Ascending aorta (tissue), 2 donors: ENCODE results near the gene CCDC197. TPM values are rescaled to one million over a fixed set of nuclear protein-coding genes. Genes with fewer than 3 reads are reported as not detected.

ENCODE experiments used
- DNase-seq, 2 donors: peaks; one replicate each; pipeline ENCODE4 v3.0.0-alpha.2; 2019; ENCODE audit warnings: low spot score in 2 of 2
- H3K27ac ChIP-seq, 2 donors: fragments of 200-600 bp; sonication (generic); one replicate each; pipeline ENCODE4 v1.5.1; 2016 to 2017; ENCODE audit warnings: mild to moderate bottlenecking in 1 of 2
- H3K27me3 ChIP-seq: fragments of 200-600 bp; sonication (generic); one replicate; pipeline ENCODE4 v1.5.1; 2017
- H3K36me3 ChIP-seq, 2 donors: fragments of 200-600 bp; sonication (generic); one replicate each; pipeline ENCODE4 v1.5.1; 2016
- H3K4me1 ChIP-seq, 2 donors: fragments of 200-600 bp; sonication (generic); one replicate each; pipeline ENCODE4 v1.5.1; 2016 to 2017; ENCODE audit warnings: mild to moderate bottlenecking in 1 of 2
- H3K4me3 ChIP-seq, 2 donors: fragments of 200-600 bp; sonication (generic); one replicate each; pipeline ENCODE4 v1.5.1; 2016 to 2017; ENCODE audit warnings: mild to moderate bottlenecking in 1 of 2
- H3K9me3 ChIP-seq, 2 donors: fragments of 200-600 bp; sonication (generic); one replicate each; pipeline ENCODE4 v1.5.1; 2016
- CTCF ChIP-seq, 3 experiments: fragments of 200-600 bp in 2 of 3; fragments of 450-650 bp in 1 of 3; sonication (generic) in 2 of 3; IDR thresholded peaks; one replicate each; pipeline ENCODE4 v1.5.1; 2016 to 2019; ENCODE audit warnings: antibody characterized with exemption in 3 of 3, mild to moderate bottlenecking in 1 of 3, moderate library complexity in 1 of 3
- intact Hi-C: fragments of 100-400 bp; cut with DNase I; formaldehyde crosslinking; loops from one replicate; pipeline ENCODE4 v1.15.1; 2023
- total RNA-seq: library from RNA; depleted of rRNA; stranded (reverse); fragments of >200 nt; gene quantifications from one replicate; pipeline ENCODE4 v1.1.0, GENCODE V29; 2016

Gene CCDC197
- total RNA-seq, 1 donor from 2014 or later = not detected

- Histone ChIP-seq H3K36me3 (no peaks in the 10 kb centered on the region), H3K9me3 (no peaks in the 10 kb centered on the region), H3K27ac (no peak overlapping the region), H3K4me3 (no peak overlapping the region), H3K4me1 (no peaks in the 10 kb centered on the region), H3K27me3 (no peaks in the 10 kb centered on the region)
- TF ChIP-seq CTCF (IDR thresholded peaks at IDR 0.05) = no peak
- intact Hi-C loops = no loop called here
- DNase-seq = no peak
Measured at GRCh38 chr14:94034886-94035285, 37.8 kb downstream of the CCDC197 start.

- peak; percentile 59 to 84 (median 74) for TF ChIP-seq CTCF (IDR thresholded peaks at IDR 0.05)
- H3K4me3 ChIP-seq = no peak overlapping the region
- no peak overlapping the region for H3K27ac ChIP-seq
- intact Hi-C loops = loop anchor here (1.0 kb wide), 2 partner anchors 100 to 144 kb away; no protein-coding TSS in a partner anchor
- H3K4me1 ChIP-seq = no peaks in the 10 kb centered on the region
- peak in 1 of 2 donors; percentile 78 for DNase-seq
- H3K36me3 ChIP-seq = no peaks in the 10 kb centered on the region
- no peaks in the 10 kb centered on the region for H3K9me3 ChIP-seq
- H3K27me3 ChIP-seq = no peaks in the 10 kb centered on the region
Measured at GRCh38 chr14:94036313-94037167, 39.4 kb downstream of the CCDC197 start.

GRCh38 chr14:94037954-94038353, 40.9 kb downstream of the CCDC197 start:
- H3K4me1 ChIP-seq = peaks cover 0 to 3% of the 10 kb centered on the region in 2 donors
- intact Hi-C loops = no loop called here
- no peak overlapping the region for H3K4me3 ChIP-seq
- H3K27me3 ChIP-seq = no peaks in the 10 kb centered on the region
- no peak overlapping the region for H3K27ac ChIP-seq
- no peak for TF ChIP-seq CTCF (IDR thresholded peaks at IDR 0.05)
- no peaks in the 10 kb centered on the region for H3K36me3 ChIP-seq
- no peak for DNase-seq
- H3K9me3 ChIP-seq = no peaks in the 10 kb centered on the region

GRCh38 chr14:94038510-94038909, 41.4 kb downstream of the CCDC197 start:
- no peak for DNase-seq
- H3K4me1 ChIP-seq = peaks cover 0 to 3% of the 10 kb centered on the region in 2 donors
- no peaks in the 10 kb centered on the region for H3K27me3 ChIP-seq
- intact Hi-C loops = no loop called here
- no peak for TF ChIP-seq CTCF (IDR thresholded peaks at IDR 0.05)
- no peaks in the 10 kb centered on the region for H3K9me3 ChIP-seq
- no peak overlapping the region for H3K4me3 ChIP-seq
- H3K36me3 ChIP-seq = no peaks in the 10 kb centered on the region
- H3K27ac ChIP-seq = no peak overlapping the region

- no peak for TF ChIP-seq CTCF (IDR thresholded peaks at IDR 0.05)
- no peak overlapping the region for H3K4me3 ChIP-seq
- DNase-seq = no peak
- H3K9me3 ChIP-seq = no peaks in the 10 kb centered on the region
- intact Hi-C loops = no loop called here
- H3K36me3 ChIP-seq = peaks cover 0 to 2% of the 10 kb centered on the region in 2 donors
- H3K27ac ChIP-seq = no peak overlapping the region
- no peaks in the 10 kb centered on the region for H3K27me3 ChIP-seq
- H3K4me1 ChIP-seq = peaks cover 0 to 3% of the 10 kb centered on the region in 2 donors
Measured at GRCh38 chr14:94038921-94039629, 42.0 kb downstream of the CCDC197 start.
